GM19372 (cell line): ENCODE measurements around the gene TECTA.
"Not testable (repeated sequence)": the region's sequence is repeated elsewhere in the genome, so short reads cannot be mapped to it uniquely, and the experiment has no call there.

ENCODE experiments used
- ATAC-seq: cut with Tn5 transposase; IDR thresholded peaks from one replicate; pipeline ENCODE4 v1.9.1; 2021; ENCODE audit warnings: mild to moderate bottlenecking, low read depth, moderate library complexity; ENCODE audit not compliant: unreplicated experiment

The TECTA gene

DNA sequence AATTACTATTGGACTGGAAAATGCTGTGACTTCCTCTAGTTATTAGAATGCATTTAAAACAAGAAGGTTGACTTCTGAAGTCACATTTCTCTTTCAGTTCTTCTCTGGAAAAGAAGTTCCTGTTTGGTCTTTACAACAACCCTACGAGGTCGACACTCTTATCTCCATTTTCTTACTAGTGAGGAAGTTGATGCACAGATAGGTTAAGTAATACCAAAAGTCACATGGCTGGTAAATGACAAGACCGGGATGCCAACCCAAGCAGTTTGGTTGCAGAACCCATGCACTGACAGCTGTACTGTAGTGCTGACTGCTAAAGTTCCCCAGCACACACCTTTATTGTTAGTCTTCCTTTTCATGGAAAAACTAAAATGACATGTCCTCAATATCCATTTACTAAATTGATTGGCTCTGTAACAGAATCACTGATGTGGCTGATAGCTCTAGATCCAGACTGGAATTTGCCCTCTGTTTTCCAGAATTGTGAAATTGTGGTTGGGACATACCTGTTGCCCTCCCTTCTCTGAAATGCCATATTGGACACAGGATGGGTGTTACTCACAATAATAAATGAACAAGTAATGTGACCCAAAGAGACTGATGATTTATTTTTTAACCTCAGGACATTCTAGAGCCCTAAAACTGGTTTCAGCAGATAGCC is 9.4 kb upstream of the TECTA start:
- ATAC-seq: no peak

DNA sequence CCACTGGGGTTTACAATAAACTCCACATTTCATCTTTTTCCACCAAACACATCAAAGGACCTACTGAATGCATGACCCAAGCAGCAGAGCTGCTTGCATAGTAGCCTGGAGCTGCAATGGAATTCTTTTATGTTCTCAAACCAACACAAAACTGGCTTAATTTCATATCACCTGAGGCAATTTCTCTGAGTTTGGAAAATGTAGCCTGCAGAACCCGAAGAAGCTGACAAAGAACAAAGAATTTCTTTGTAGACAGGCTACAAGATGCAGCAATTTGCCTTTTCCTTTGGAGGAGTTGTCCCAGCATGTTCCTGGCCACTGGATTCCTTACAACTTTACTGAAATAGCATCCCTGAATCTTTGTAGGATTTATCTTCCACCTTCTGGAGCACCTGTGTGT is 5.5 kb upstream of the TECTA start:
- no peak for ATAC-seq

DNA sequence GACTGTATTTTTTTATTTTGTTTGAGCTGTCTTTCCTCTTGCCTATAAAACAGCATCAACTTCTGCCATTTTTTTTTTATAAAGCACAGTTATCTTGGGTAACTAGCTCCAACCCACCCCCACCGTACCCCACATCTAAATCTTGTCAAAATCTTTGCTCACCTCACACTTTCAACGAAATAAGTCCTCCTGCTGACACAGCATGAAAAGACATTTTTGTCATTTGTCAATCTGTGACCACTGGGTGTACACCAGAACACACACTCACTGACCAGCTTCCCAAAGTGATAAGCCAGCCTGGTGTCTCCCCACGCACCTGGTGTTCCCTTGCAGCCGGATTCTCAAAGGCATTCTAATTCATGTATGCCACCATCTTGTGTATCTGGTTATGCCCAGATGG is 1.7 kb upstream of the TECTA start:
- ATAC-seq: no peak

DNA sequence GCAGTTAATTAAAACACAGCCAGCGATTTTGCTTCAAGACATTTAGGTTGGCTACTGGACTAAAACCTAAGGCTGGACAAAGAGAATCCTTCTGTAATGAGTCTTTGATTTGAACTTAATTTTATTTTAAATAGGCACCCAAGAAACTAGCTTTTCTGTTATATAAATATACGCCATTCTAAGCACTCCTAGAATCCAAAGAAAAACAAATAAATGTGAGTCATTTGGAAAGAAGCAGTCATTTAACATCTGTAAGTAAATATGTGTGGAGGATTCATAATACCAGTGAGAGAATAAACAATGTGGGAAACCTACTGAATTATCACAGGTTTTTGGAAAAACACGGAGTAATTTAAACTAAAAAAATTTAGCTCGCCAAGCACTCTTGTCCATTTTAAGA is 1.2 kb upstream of the TECTA start:
- ATAC-seq: no peak

DNA sequence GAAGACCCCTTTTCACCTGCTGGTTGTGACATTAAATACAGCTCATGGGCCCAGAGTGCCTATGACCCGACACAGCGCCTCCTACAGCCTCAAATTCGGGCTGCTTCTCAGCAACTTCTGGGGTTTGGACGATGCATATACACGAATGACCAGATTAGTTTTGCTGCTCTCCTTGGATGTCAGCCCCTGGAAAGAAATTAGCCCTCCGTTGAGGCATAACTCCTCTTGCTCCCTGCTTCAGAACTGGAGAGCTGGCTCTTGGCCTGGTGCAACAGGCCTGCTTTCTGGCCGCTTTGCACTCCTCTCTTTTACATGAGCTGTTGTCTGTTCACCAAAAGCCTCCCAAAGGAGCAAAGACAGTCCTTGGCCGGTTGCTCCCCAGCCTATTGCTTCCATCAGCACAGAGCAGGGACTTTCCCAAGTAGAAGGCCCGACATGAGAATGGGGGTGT is 3.3 kb downstream of the TECTA start:
- no peak for ATAC-seq

DNA sequence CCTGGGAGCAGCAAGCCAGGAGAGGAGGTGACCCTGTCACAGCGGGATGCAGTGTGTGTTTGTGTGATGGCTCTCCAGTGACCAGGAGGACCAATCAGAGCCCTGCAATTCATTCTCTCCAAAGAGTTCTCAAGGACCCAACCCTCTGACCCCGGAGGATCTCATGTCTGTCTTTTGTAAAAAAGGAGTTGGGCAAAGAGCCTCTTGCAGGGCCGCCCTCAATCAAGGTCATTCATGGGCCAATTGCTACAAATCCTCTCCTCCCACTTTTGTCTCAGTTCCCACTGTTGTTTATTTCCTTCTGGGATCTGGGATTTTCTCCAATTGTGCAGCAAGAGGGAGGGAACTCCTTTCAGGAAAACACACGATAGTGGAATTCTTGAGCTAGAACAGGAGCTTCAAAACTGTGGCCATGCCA is 4.0 kb downstream of the TECTA start:
- no peak for ATAC-seq

DNA sequence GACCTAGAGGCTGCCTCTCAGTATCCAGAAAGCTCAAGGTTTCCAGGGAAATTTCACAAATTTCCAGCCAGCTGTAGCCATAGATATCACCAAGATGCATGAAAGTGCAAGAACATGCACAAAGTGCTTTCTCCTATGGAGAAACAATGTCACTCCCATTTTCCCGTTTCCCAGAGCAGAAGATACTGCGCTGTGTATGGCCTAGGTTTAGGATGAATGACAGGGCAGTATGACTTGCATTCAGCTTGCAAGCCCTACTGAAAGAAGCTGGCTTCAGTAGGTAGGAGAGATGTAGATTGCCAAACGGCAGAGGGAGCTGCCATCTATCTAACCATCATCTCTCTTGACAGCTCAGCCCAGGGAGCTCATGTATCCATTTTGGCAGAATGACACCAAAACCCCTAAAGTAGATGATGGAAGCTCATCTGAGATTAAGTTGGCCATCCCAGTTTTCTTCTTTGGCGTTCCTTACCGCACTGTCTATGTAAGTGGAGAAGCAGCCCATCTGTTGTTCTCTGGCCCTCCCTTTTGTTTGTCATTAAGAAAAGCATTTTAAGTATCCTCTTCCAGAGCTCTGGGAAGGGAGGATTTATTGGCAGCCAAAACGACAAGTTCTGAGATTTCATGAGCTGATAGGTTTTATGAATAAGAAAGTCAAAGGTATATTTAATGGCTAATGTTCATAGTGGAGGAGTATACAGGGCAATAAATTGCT is 4.6 kb downstream of the TECTA start:
- ATAC-seq: no peak

DNA sequence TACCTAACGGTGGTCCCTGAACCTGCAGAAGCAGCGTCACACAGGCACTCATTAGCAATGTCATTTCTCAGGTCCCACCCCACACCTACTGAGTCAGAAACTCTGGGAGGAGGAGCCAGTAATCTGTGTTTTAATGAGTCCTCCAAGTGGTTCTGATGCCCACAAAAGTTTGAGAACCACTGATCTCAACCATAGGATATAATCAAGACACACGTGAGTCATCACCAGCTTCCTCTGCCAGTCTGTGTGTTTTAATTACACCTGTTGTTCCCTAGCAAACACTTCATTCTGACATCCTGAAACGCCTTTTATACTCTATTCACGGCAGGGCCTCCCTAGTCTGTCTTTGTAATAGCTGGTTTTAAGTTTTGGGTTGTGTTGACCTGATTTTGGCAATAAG is 5.8 kb downstream of the TECTA start:
- ATAC-seq: no peak

DNA sequence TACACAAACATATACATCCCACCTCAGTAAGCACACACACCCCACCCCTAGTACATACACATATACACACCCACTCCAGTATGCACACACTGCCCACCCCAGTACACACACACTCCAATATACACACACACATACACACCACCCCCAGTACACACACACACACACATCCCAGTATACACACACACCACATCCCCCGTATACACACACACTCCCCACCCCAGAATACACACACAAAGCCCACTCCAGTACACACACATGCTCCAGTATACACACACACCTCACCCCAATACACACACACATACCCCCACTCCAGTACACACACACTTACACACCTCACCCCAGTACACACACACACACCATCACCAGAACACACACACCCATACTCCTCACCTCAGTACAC is 7.4 kb downstream of the TECTA start:
- ATAC-seq: no peak

DNA sequence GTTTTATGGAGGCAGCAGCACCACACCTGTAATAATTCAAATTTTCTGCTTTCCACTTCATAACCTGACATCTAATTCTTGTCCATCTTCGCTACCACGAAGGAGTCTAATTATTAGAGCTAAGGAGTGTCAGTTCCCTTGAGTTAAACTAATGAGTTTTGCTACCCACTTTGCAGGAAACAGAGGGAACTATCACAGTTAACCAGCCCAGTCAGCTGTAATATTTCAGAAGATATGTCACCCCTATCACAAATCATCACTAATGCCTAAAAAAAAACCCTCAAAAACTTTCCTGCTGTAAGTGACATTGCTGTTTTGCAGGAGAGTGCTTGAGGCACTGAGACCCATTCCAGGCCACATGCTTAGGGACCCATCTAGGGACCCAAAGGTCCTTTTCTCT is 8.4 kb downstream of the TECTA start:
- no peak for ATAC-seq

DNA sequence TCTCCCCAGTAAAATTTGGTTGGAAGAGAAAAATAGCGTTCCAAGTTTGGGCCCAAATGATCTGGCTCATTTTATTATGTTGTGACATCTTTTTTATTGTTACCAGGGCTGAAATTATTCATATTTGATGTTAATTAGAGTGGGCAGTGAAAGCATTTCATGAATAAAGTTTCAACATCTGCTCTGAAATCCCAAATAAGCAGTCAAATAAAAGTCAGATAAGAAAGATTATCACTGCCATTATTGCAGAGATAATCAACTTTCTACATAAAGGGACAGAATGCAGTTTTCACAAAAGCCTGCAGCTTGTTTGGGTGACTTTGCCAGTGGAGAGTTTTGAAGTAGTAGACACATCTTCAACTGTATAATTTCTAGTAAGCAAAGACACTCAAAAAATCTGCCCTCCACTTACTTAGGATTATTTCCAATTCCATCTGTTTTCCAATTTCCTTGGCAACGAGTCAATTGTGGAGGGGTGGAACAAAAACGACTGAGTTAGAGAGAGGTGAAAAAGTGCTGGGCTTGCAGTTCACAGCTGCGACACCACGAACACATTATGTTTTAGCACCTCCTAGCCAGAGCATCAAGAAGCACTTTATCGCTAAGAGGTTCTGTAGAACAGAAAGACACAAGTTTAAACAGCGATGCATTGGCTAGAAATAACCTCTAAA is 9.0 kb downstream of the TECTA start:
- ATAC-seq: no peak

DNA sequence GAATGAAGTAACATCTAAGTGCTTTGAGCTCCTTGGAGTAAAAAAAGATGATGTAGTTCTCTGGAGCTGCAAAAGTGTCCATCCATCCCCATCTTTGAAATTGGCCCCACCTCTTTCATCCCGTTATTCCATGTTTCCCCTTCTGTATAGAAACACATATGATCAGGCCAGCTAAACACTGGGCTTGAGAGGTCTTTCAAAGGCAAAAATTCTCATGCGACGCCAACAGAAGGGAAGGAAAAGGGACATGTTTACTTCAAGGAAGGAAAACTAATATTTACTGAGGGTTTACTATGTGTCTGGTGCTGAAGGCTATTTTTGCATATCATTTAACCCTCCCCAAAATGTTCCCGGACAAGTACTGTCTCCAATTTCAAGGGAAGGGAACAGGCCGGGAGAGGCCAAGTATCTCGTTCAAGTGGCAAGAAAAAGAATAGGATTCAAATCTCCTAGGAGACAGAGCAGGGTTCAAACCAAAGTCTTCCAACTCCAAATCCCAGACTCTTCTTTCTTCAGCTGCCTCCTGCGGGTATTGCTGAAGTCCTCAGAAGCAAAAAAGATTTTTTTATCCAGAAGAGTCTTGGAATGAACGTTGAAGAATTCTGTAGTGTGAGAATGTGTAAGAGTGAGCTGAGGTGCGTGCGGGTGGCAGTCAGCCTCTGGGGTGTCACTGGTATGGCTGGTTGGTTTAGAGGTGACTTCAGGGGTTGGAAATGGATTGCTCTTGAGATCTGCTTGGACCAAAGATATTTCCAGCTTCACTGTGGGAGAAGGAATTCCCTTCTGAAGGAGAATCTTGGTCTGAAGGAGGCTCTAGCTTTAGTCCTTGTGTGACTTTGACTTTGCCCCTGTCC is 10.1 kb downstream of the TECTA start:
- no peak for ATAC-seq

DNA sequence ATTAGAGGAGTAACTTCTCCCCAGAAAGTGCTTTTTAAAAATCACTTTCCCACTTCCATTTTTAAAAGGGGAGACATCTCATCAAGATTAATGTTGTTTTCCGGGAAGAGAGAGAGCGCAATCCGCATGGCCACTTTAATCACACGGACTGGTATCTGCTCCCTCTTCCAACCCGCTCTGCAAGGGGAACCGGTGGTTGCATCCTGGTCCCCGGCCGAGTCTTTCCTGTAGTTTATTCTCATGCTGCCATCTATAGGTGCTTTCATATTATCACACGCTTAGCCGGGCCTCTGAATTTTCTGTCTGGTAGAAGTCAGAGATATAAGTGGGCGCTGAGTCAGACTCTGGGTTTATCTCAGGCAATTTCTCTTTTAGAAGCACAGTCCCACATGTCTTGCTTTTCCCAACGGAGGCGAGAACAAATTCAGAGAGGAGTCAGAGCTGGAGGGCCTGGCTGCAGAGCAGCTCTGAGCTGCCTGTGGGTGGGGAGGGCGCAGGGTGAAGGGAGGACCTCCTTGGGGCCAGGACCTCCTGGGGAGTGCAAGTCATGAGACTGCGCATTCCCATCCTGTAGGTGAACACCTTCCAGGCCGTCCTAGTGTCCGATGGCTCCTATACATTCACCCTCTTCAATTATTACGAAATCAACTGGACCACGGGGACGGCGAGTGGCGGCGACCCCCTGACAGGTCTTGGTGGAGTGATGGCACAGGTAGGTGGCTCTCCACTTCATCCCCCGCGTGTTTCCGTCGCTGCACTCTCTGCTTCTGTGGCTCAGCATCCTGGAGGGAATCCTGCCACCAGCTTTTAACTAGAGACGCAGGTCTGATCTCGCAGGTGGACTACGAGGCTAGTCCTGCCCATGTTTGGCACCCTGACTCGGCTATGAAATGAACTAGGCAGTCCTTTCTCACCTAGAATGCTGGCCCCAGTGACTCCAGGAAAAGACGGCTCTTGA is 11.7 kb downstream of the TECTA start:
- peak; percentile 46 for ATAC-seq

DNA sequence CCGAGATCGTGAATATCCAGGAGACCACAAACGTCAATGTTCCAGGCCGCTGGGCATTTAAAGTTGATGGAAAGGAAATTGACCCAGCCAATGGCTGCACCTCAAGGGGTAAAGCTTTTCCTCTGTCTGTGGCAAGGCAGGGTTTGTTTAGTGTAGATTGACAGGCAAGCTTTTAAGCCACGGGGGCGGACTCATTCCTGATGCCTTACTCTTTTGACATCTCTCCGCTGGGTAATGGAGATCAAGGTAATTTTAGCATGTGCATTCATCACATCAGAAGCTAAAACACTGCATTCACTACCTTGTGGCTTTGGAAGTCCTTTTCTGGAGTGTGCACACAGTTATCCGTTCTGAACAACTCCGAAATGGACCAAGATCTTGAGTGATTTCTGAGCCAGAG is 12.6 kb downstream of the TECTA start:
- ATAC-seq: no peak

DNA sequence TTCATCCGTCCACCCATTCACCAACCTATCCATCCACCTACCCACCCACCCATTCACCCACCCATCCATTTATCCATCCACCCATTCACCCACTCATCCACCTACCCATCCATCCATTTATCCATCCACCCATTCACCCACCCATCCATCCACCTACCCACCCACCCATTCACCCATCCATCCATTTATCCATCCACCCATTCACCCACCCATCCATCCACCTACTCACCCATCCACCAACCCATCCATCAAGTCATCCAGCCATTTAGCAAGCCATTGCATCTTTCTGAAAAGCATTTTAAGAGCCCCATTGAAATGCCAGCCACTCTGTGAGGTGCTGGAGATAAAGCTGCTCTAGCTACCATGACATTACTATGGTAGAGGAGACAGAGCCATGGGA is 14.0 kb downstream of the TECTA start:
- not testable (repeated sequence) for ATAC-seq

DNA sequence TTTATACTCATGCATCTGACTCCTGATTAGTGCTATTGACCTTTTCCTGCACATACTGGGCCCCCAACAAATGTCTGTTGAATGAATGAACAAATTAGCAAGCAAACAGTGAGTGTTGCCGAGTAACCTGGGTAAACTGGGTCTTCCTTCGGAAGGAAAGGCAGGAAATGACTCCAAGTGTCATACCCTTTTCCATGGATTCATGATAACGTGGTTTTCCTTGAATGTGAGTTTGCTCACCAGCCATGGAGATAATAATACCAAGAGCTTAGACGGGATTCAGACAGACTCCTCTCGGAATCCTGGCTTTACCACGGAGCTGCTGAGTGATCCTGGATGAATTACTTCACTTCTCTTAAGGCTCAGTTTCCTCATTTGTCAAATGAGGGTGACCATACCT is 16.7 kb downstream of the TECTA start:
- no peak for ATAC-seq

DNA sequence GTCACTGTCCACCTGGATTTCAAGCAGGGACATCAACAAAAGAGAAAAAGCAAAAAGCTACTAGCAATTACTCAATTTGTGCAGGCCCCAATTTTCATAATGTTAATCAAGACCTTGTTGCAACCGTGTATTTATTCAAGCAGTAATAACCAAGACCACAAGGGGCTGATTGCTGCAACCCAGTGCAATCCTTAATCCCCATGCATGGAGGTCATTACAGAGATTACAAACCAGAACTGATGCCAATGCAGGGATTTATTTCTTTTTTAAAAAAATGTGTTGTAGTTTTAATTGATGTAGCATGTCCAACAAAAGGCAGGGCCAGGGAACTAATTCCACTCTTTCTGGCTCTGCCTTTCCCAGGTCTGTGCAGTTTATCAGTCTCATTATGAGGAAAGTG is 18.4 kb downstream of the TECTA start:
- ATAC-seq: no peak

DNA sequence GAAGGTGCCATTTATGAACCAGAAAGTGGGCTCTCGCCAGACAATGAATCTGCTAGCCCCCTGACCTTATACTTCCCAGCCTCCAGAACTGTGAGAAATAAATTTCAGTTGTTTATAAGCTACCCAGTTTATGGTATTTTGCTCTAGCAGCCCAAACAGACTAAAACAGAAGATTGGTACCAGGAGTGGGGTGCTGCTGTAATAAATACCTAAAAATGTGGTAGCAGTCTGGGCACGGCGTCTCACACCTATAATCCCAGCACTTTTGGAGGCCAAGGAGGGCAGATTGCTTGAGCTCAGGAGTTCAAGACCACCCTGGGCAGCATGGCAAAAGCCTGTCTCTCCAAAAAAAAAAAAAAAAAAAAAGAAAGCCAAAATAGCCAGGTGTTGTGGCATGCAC is 21.3 kb downstream of the TECTA start:
- ATAC-seq: no peak

DNA sequence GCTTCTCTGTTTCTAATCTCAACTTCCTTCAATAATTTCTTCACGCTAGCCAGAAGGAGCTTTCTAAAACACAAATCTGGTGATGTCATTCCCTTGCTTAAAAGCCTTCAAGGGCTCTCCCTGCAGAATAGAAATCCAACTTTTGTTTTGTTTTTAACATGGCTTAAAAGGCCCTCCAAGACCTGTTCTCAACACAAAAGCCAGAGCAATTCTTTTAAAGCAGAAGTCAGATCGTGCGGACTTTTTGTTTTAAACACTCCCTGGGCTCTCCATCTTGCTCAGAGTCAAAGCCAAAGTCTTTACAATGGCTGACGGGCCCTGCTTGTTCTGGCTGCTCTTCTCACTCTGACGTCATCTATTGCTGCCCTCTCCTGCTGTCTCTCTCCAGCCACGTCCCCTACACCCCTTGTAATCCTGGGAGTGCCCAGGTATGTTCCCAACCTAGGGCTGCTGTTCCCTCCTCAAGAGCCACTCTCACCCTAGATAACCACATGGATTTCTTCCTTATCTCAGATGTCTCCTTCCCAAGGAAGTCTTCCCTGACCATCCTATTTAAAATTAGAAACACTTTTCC is 22.5 kb downstream of the TECTA start:
- ATAC-seq: no peak
